ENCODE measurements around the gene STARD4.

Gene STARD4

GRCh38 chr5:111511174-111511830, 1.0 kb downstream of the STARD4 start:
- Mint-ChIP-seq H3K9me3 (no peaks in the 10 kb centered on the region), H3K4me3 (peak overlapping the region; percentile 97), H3K27me3 (no peaks in the 10 kb centered on the region), H3K36me3 (ENCODE audit: low read depth) (peaks cover 13% of the 10 kb centered on the region), H3K4me1 (ENCODE audit: low read depth) (peaks cover 36% of the 10 kb centered on the region), H3K27ac (peak overlapping the region; percentile 96)
- intact Hi-C loops (cut with micrococcal nuclease), result loop anchor here (5.0 kb wide), 1 partner anchor 1011 kb away; no protein-coding TSS in a partner anchor

GRCh38 chr5:111509119-111509518, 3.2 kb downstream of the STARD4 start:
- Mint-ChIP-seq H3K36me3 (ENCODE audit: low read depth) (peaks cover 23% of the 10 kb centered on the region), H3K27me3 (no peaks in the 10 kb centered on the region), H3K4me1 (ENCODE audit: low read depth) (peaks cover 44% of the 10 kb centered on the region), H3K27ac (no peak overlapping the region), H3K9me3 (no peaks in the 10 kb centered on the region), H3K4me3 (no peak overlapping the region)
- intact Hi-C loops (cut with micrococcal nuclease), result no loop called here

GRCh38 chr5:111507276-111507675, 5.1 kb downstream of the STARD4 start:
- Mint-ChIP-seq H3K36me3 (ENCODE audit: low read depth) (peaks cover 32% of the 10 kb centered on the region), H3K9me3 (no peaks in the 10 kb centered on the region), H3K4me3 (no peak overlapping the region), H3K27ac (no peak overlapping the region), H3K27me3 (no peaks in the 10 kb centered on the region), H3K4me1 (ENCODE audit: low read depth) (peaks cover 34% of the 10 kb centered on the region)
- intact Hi-C loops (cut with micrococcal nuclease), result no loop called here

- Mint-ChIP-seq H3K36me3 (ENCODE audit: low read depth) (peaks cover 40% of the 10 kb centered on the region), H3K4me3 (no peak overlapping the region), H3K27ac (no peak overlapping the region), H3K4me1 (ENCODE audit: low read depth) (peaks cover 27% of the 10 kb centered on the region), H3K27me3 (no peaks in the 10 kb centered on the region), H3K9me3 (no peaks in the 10 kb centered on the region)
- intact Hi-C loops (cut with micrococcal nuclease), result no loop called here
These were observed 7.2 kb downstream of the STARD4 start for GRCh38 chr5:111505096-111505495.

GRCh38 chr5:111502956-111503355, 9.4 kb downstream of the STARD4 start:
- no peak overlapping the region for H3K27ac Mint-ChIP-seq
- H3K4me3 Mint-ChIP-seq, result no peak overlapping the region
- intact Hi-C loops (cut with micrococcal nuclease), result no loop called here
- H3K36me3 Mint-ChIP-seq (ENCODE audit: low read depth), result peaks cover 60% of the 10 kb centered on the region
- peaks cover 16% of the 10 kb centered on the region for H3K4me1 Mint-ChIP-seq (ENCODE audit: low read depth)
- H3K9me3 Mint-ChIP-seq, result no peaks in the 10 kb centered on the region
- H3K27me3 Mint-ChIP-seq, result no peaks in the 10 kb centered on the region

GRCh38 chr5:111498346-111498745, 14.0 kb downstream of the STARD4 start:
- Mint-ChIP-seq H3K4me3 (no peak overlapping the region), H3K27ac (no peak overlapping the region), H3K36me3 (ENCODE audit: low read depth) (peaks cover 58% of the 10 kb centered on the region), H3K27me3 (no peaks in the 10 kb centered on the region), H3K9me3 (no peaks in the 10 kb centered on the region), H3K4me1 (ENCODE audit: low read depth) (no peaks in the 10 kb centered on the region)
- intact Hi-C loops (cut with micrococcal nuclease), result no loop called here

- Mint-ChIP-seq H3K36me3 (ENCODE audit: low read depth) (peaks cover 36% of the 10 kb centered on the region), H3K27ac (no peak overlapping the region)
- intact Hi-C loops (cut with micrococcal nuclease), result no loop called here
These were observed 17.2 kb downstream of the STARD4 start for GRCh38 chr5:111495159-111495558.

GRCh38 chr5:111494355-111494999, 17.9 kb downstream of the STARD4 start:
- intact Hi-C loops (cut with micrococcal nuclease), result no loop called here
- no peak overlapping the region for H3K4me3 Mint-ChIP-seq
- H3K36me3 Mint-ChIP-seq (ENCODE audit: low read depth), result peaks cover 30% of the 10 kb centered on the region
- no peaks in the 10 kb centered on the region for H3K9me3 Mint-ChIP-seq
- H3K4me1 Mint-ChIP-seq (ENCODE audit: low read depth), result no peaks in the 10 kb centered on the region
- H3K27me3 Mint-ChIP-seq, result no peaks in the 10 kb centered on the region
- no peak overlapping the region for H3K27ac Mint-ChIP-seq

More at GRCh38 chr5:111495159-111495558, 17.2 kb downstream of the STARD4 start:
- no peaks in the 10 kb centered on the region for H3K9me3 Mint-ChIP-seq
- H3K27me3 Mint-ChIP-seq, result no peaks in the 10 kb centered on the region
- no peaks in the 10 kb centered on the region for H3K4me1 Mint-ChIP-seq (ENCODE audit: low read depth)
- H3K4me3 Mint-ChIP-seq, result no peak overlapping the region

- no peaks in the 10 kb centered on the region for H3K27me3 Mint-ChIP-seq
- H3K4me1 Mint-ChIP-seq (ENCODE audit: low read depth), result no peaks in the 10 kb centered on the region
- intact Hi-C loops (cut with micrococcal nuclease), result no loop called here
- no peak overlapping the region for H3K27ac Mint-ChIP-seq
- peaks cover 16% of the 10 kb centered on the region for H3K36me3 Mint-ChIP-seq (ENCODE audit: low read depth)
- no peak overlapping the region for H3K4me3 Mint-ChIP-seq
- H3K9me3 Mint-ChIP-seq, result no peaks in the 10 kb centered on the region
These were observed 19.3 kb downstream of the STARD4 start for GRCh38 chr5:111493031-111493430.

GRCh38 chr5:111488353-111488752, 24.0 kb downstream of the STARD4 start:
- intact Hi-C loops (cut with micrococcal nuclease), result no loop called here
- H3K4me1 Mint-ChIP-seq (ENCODE audit: low read depth), result no peaks in the 10 kb centered on the region
- no peak overlapping the region for H3K4me3 Mint-ChIP-seq
- H3K9me3 Mint-ChIP-seq, result no peaks in the 10 kb centered on the region
- peaks cover 4% of the 10 kb centered on the region for H3K27me3 Mint-ChIP-seq
- H3K27ac Mint-ChIP-seq, result no peak overlapping the region
- H3K36me3 Mint-ChIP-seq (ENCODE audit: low read depth), result peaks cover under 1% of the 10 kb centered on the region

- Mint-ChIP-seq H3K36me3 (ENCODE audit: low read depth) (no peaks in the 10 kb centered on the region), H3K9me3 (no peaks in the 10 kb centered on the region), H3K4me3 (no peak overlapping the region), H3K27ac (no peak overlapping the region), H3K27me3 (peaks cover 4% of the 10 kb centered on the region), H3K4me1 (ENCODE audit: low read depth) (no peaks in the 10 kb centered on the region)
- intact Hi-C loops (cut with micrococcal nuclease), result no loop called here
These were observed 25.4 kb downstream of the STARD4 start for GRCh38 chr5:111486926-111487325.

- no peak overlapping the region for H3K27ac Mint-ChIP-seq
- peaks cover 4% of the 10 kb centered on the region for H3K27me3 Mint-ChIP-seq
- H3K9me3 Mint-ChIP-seq, result no peaks in the 10 kb centered on the region
- intact Hi-C loops (cut with micrococcal nuclease), result no loop called here
- H3K4me3 Mint-ChIP-seq, result no peak overlapping the region
- H3K36me3 Mint-ChIP-seq (ENCODE audit: low read depth), result no peaks in the 10 kb centered on the region
- no peaks in the 10 kb centered on the region for H3K4me1 Mint-ChIP-seq (ENCODE audit: low read depth)
These were observed 26.3 kb downstream of the STARD4 start for GRCh38 chr5:111486055-111486454.

GRCh38 chr5:111480346-111480745, 32.0 kb downstream of the STARD4 start:
- Mint-ChIP-seq H3K4me1 (ENCODE audit: low read depth) (no peaks in the 10 kb centered on the region), H3K27ac (no peak overlapping the region), H3K36me3 (ENCODE audit: low read depth) (no peaks in the 10 kb centered on the region), H3K27me3 (peaks cover 6% of the 10 kb centered on the region), H3K9me3 (no peaks in the 10 kb centered on the region), H3K4me3 (no peak overlapping the region)
- intact Hi-C loops (cut with micrococcal nuclease), result no loop called here

GRCh38 chr5:111478898-111479297, 33.4 kb downstream of the STARD4 start:
- intact Hi-C loops (cut with micrococcal nuclease), result no loop called here
- H3K4me1 Mint-ChIP-seq (ENCODE audit: low read depth), result no peaks in the 10 kb centered on the region
- peaks cover 3% of the 10 kb centered on the region for H3K27me3 Mint-ChIP-seq
- H3K27ac Mint-ChIP-seq, result no peak overlapping the region
- H3K4me3 Mint-ChIP-seq, result no peak overlapping the region
- no peaks in the 10 kb centered on the region for H3K9me3 Mint-ChIP-seq
- no peaks in the 10 kb centered on the region for H3K36me3 Mint-ChIP-seq (ENCODE audit: low read depth)

GRCh38 chr5:111478266-111478665, 34.1 kb downstream of the STARD4 start:
- Mint-ChIP-seq H3K4me1 (ENCODE audit: low read depth) (no peaks in the 10 kb centered on the region), H3K27ac (no peak overlapping the region), H3K4me3 (no peak overlapping the region), H3K9me3 (no peaks in the 10 kb centered on the region), H3K36me3 (ENCODE audit: low read depth) (no peaks in the 10 kb centered on the region), H3K27me3 (peaks cover 1% of the 10 kb centered on the region)
- intact Hi-C loops (cut with micrococcal nuclease), result no loop called here

Measured in dendritic cell treated with granulocyte-macrophage colony-stimulating factor and Interleukin-4, amounts not matched to agents 40 ng/mL and 50 ng/mL, for 4 days (primary cell).